GM18873 (cell line): ENCODE data around the gene THSD7B.
"Not testable (repeated sequence)": the region's sequence is repeated elsewhere in the genome, so short reads cannot be mapped to it uniquely, and the experiment has no call there.

ENCODE experiments used
- ATAC-seq: cut with Tn5 transposase; IDR thresholded peaks from one replicate; pipeline ENCODE4 v1.9.1; 2021; ENCODE audit warnings: mild to moderate bottlenecking, moderate library complexity, moderate number of reproducible peaks; ENCODE audit not compliant: unreplicated experiment, low FRiP score

THSD7B gene

DNA sequence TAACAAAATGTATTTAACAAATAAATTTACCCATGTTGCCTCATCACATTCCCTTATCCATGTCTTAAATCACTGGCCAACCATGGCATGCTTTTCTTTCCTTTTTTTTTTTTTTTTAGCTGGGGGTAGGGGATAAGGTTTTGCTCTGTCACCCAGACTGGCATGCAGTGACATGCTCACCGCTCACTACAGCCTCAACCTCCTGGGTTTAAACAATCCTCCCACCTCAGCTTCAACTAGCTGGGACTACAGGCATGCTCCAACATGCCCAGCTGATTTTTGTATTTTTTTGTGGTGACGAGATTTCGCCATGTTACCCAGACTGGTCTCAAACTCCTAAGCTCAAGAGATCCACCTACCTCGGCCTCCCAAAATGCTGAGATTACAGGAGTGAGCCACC lies 266.4 kb downstream of the THSD7B start:
- no peak for ATAC-seq

- no peak for ATAC-seq
These were observed 271.3 kb downstream of the THSD7B start for GRCh38 chr2:137036619-137037018.

DNA sequence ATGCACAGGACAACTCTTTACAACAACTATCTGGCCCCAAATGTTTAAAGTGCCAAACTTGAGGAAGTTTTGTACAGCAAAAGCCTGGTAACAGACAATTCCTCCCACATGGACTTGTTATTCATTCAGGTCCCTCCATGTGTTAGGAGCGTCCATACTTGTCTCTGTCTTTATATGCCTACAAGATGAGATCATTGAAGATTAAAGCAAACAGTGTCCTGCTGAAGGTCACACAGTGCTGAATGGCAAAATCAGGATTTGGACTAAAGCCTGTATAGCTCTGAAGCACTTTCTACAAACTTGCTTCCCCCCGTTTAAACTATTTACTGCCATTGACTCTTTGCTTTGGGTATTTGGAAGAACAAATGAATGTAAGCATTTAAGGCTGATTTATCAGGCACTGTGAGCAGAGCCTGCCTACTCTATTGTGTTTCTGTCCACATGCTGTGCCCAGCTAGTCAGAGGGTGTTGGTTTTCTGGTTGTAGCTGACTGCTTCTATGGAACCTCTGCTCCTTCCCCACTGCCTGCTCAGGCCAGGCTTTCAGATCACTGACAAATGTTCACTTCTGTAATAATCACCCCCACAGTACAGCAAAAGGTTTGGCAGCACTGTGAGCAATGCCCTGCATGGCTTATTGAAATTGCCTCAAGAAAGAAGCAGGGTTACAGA lies 274.3 kb downstream of the THSD7B start:
- ATAC-seq = no peak

DNA sequence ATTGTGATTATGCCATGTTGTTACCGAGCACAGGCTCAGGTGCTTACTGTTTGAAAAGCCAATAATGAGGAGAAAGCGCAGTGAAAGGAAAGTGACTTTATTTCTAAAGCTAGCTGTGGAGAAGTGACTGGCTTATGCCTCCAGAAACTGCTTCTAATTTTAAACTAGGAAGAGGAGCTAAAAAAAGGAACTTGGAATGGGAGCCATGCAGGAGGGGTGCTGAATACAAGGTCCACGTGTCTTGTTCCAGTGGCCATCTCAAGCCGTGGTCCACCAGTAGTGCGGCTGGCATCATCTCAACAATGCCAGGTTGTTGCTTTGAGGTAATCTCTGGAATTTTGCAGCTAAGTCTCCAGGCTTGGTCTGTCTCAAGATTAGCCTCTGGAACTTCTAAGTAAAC lies 282.0 kb downstream of the THSD7B start:
- ATAC-seq = no peak

DNA sequence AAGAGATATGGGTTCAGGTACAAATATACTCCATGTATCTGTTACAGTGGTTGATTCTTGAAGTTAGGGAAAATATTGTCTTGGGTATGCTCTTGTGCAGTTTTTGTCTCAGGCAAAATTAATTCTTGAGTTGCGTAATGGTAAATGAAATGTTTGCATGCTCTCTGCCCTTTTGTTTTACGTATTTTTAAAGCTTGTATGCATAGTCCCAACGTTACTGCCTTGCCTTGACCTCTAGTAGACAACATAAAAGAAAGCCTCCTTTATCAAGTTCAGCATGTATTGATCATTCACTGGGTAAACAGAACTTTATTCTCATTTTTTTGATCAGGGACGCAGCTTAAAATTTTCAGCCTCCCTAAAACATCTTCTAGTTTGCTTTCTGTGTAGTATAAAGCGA lies 283.1 kb downstream of the THSD7B start:
- ATAC-seq = no peak

DNA sequence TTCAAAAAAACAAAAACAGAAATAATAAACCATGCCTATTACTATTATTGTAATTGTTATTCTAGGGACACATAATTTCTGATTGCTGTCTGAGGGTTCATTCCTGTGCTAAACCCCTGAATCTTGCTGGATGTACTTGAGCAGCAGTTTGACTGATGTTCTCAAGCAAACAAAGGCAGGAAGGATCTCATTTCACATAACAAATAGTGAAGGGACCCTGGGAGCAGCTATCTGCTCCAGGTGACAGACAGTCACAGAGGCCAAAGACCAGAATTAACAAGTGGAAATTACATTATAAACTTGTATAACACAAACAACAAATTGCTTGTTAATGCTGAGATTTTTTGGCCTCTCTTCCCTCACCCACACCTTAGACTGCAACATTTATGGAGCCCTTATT lies 284.2 kb downstream of the THSD7B start:
- ATAC-seq = no peak

DNA sequence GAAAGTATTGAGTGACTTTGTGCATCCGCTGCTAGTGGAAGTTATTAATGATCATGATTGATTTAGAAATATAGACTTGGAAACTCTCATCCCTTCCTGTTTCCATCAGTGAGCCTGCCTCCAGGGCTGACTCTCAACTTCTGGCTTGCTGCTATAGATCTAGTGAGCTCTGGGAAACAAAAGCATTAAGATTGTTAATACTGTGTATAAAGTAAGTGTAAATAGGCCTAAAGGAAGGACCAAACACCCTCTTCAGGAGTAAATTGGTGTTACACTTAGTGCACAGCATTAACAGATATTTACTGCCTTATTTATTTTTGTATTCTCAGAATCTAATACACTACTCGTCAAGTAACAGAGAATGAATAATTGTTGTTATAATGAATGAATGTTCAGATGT lies 285.6 kb downstream of the THSD7B start:
- ATAC-seq = no peak

DNA sequence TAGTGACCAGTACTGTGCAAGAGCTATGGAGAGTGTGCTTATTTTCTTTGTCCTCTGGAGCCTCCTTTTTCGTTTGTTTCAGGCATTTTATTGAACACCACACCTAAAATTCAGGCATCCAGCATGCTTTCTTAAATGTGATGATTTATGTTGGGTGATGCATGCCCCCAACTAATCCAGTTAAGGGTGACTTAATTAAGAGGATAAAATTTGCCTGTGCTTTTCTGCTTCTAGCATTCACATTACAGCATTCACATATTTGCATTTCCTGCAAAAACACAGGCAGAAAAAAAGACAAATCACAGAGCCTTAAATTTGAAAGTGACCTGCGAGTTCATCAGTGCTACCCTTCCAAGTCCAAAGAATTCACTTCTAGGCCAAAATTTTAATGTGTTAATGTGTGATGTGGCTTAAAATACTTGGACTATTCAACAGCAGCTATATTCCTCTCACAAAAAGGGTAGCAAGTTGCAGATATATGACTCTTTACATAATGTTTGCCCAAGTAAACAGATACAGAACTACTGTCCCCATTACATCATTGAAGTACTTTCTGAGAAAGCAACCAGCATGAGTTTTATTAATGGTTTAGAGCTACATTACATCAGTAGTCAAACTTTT lies 286.5 kb downstream of the THSD7B start:
- no peak for ATAC-seq

GRCh38 chr2:137056704-137057103 lies 291.4 kb downstream of the THSD7B start:
- ATAC-seq = no peak

- not testable (repeated sequence) for ATAC-seq
These were observed 310.9 kb downstream of the THSD7B start for GRCh38 chr2:137076111-137076765.

GRCh38 chr2:137091704-137092103 lies 326.4 kb downstream of the THSD7B start:
- no peak for ATAC-seq

GRCh38 chr2:137093116-137093515 lies 327.8 kb downstream of the THSD7B start:
- ATAC-seq = no peak

- no peak for ATAC-seq
These were observed 330.8 kb downstream of the THSD7B start for GRCh38 chr2:137096187-137096586.

DNA sequence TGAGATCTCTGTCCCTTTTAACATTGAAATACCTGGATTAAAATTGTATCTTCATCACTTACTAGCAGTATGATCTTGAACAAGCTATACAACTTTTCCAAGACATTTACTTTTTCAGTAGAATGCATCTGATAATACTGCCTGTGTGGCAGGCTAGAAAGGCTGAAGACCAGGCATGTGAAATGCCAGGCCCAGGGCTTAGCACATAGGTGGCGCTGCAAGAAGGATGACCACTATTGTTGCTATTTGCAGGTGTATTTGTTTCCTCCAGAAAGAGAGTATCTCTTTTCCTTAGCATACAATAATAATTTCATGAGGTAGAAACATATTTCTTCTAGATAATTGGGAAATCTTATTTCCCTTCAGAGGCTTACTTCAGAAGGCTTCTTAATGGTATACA lies 331.3 kb downstream of the THSD7B start:
- no peak for ATAC-seq

DNA sequence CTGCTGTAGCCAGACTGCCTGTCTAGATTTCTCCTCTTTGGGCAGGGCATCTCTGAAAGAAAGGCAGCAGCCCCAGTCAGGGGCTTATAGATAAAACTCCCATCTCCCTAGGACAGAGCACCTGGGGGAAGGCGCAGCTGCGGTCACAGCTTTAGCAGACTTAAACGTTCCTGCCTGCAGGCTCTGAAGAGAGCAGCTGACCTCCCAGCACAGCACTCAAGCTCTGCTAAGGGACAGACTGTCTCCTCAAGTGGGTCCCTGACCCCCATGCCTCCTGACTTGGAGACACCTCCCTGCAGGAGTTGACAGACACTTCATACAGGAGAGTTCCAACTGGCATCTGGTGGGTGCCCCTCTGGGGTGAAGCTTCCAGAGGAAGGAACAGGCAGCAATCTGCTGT lies 336.5 kb downstream of the THSD7B start:
- ATAC-seq = not testable (repeated sequence)

DNA sequence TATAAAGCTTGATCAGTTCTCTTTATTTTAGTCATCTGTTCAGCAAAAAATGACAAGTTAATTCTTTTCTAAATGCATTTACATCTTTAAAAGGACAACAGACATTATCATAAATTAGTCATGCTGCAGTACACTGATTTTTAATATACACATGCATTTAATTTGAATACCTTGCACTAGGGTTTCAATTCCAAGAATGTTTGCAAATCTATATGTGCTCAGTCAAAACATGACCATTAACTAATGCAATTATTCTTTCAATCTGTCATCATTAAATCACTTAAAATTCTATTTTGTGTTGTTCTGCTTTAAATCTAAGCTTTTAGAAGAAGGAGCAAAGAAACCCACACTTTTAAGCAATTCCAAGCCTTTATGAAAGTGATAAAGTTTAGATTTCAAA lies 342.6 kb downstream of the THSD7B start:
- no peak for ATAC-seq

- ATAC-seq = no peak
These were observed 346.6 kb downstream of the THSD7B start for GRCh38 chr2:137111896-137112295.

DNA sequence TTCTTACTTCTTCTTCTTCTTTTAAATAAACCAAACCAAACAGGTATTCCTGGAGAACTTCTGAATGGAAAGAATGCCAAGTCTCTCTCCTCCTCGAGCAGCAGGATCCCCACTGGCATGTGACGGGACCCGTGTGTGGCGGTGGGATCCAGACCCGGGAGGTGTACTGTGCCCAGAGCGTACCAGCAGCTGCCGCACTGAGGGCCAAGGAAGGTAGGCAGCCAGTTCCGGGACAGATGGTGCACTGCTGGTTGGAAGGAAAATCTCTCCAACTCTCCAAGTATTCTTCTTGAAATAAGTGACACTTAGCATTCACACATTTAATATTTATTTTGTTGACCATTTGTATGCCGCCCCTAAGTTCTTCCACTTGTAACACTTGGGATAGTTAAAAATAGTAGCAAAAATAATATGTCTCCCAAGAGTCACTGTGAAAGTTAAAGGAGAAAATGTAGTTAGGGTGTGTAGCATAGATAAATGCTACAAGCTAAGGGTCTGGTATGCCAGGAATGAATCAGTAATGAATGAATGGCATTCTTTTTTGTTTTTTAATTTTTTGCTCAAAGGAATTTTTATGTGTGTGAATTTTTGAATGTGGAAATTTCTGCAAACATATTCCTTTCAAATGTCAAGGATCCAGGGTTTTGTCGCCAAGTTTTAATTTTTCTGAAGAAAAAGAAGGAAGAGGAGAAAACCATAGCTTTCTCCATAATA lies 349.9 kb downstream of the THSD7B start:
- ATAC-seq = no peak

- ATAC-seq = no peak
These were observed 350.4 kb downstream of the THSD7B start for GRCh38 chr2:137115795-137116089.

- ATAC-seq = no peak
These were observed 352.0 kb downstream of the THSD7B start for GRCh38 chr2:137117385-137117784.

GRCh38 chr2:137118140-137118539 lies 352.8 kb downstream of the THSD7B start:
- no peak for ATAC-seq
